Activated naive CD4-positive, alpha-beta T cell treated with anti-CD3 and anti-CD28 coated beads, Interleukin-2, amount 50 U/mL, for 24 hours (primary cell): ENCODE results near the gene VDR.
A peak's percentile ranks its signal among the peaks of the same experiment; 100 is the strongest.
"Not testable (repeated sequence)": the region's sequence is repeated elsewhere in the genome, so short reads cannot be mapped to it uniquely, and the experiment has no call there.

Experiments used
- H3K27ac Mint-ChIP-seq: one replicate; pipeline ENCODE4 v1.8.0; 2021; ENCODE audit warnings: mild to moderate bottlenecking, mixed read lengths
- H3K27me3 Mint-ChIP-seq: one replicate; pipeline ENCODE4 v1.8.0; 2021; ENCODE audit warnings: mixed read lengths
- H3K36me3 Mint-ChIP-seq: one replicate; pipeline ENCODE4 v1.8.0; 2021; ENCODE audit warnings: mixed read lengths
- H3K4me1 Mint-ChIP-seq: one replicate; pipeline ENCODE4 v1.8.0; 2021; ENCODE audit warnings: mixed read lengths
- H3K4me3 Mint-ChIP-seq: one replicate; pipeline ENCODE4 v1.8.0; 2021; ENCODE audit warnings: mild to moderate bottlenecking, mixed read lengths
- H3K9me3 Mint-ChIP-seq: one replicate; pipeline ENCODE4 v1.8.0; 2021; ENCODE audit warnings: mixed read lengths

The VDR gene

DNA sequence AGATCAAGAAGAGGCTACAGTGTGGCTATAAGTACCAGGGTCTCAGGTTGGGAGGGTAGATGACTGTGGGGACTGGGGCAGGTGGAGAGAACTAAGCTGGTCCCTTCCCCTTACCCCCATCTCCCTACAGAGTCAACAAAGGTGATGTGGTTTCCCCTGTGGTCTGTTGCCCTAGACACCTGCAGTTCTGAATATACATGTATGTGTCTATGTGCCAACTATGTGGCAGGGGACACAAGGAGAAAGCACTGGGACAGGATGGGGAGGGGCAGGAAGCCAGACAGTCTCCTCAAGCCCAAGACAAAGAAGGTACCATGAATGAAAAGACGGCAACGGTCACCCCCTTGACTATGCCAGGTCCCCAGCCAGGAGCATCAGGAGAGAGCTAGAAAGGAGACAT lies 80.6 kb downstream of the VDR start:
- Mint-ChIP-seq H3K4me3 (peak overlapping the region; percentile 78), H3K4me1 (peaks cover 86% of the 10 kb centered on the region), H3K36me3 (no peaks in the 10 kb centered on the region), H3K27me3 (no peaks in the 10 kb centered on the region), H3K9me3 (no peaks in the 10 kb centered on the region), H3K27ac (peak overlapping the region; percentile 98)

DNA sequence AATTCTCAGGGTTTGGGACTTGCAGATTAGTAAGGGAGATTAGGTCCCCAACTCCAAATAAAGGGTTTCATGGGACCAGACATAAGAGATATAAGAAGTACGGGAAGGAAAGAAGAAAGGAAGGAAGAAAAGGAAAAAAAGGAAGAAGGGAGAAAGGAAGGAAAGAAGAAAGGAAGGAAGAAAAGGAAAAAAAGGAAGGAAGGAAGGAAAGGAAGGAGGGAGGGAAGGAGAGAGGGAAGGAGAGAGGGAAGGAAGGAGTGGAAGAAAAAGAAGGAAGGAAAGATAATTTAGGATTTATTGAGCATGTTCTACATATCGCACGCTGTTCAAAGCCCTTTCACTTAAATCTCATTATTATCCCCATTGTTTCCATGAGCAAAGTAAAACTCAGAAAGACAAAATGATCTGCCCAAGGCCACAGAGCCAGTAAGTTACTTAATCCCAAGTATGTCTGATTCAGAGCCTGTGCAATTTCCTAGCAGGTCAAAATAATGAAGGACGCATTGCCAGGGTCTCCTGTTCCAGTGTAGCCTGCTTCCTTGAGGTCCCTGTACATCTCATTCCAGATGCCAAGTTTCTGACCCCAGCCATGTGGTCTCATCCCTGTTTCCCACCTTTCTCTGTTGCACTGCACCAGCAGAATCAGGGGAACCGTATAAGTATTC lies 81.2 kb downstream of the VDR start:
- Mint-ChIP-seq H3K4me3 (no peak overlapping the region), H3K27ac (peak overlapping the region; percentile 98), H3K9me3 (no peaks in the 10 kb centered on the region), H3K27me3 (no peaks in the 10 kb centered on the region), H3K36me3 (no peaks in the 10 kb centered on the region), H3K4me1 (peaks cover 80% of the 10 kb centered on the region)

- H3K27ac Mint-ChIP-seq, result peak overlapping the region; percentile 98
- H3K9me3 Mint-ChIP-seq, result no peaks in the 10 kb centered on the region
- H3K27me3 Mint-ChIP-seq, result no peaks in the 10 kb centered on the region
- H3K4me3 Mint-ChIP-seq, result no peak overlapping the region
- H3K36me3 Mint-ChIP-seq, result no peaks in the 10 kb centered on the region
- peaks cover 75% of the 10 kb centered on the region for H3K4me1 Mint-ChIP-seq
Measured at GRCh38 chr12:47822863-47823262, 81.9 kb downstream of the VDR start.

DNA sequence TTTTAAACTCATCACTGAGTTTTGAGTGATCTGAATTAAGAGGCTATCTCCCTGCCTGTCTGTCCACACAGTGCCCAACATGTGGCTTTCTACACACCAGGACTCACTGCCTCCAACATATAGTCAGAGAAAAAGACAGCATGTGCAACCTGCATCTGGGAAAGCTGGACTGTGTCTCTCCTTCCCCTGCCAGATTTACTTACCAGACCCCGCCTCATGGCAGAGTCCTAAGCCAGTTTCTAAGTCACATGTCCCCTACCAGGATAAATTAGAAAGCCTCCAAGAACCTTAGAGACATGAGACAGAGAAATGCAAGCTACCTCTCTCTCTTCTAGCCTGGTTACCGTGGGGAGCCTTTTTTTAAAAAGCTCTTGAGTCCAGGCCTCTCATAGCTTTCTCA lies 82.4 kb downstream of the VDR start:
- Mint-ChIP-seq H3K4me3 (no peak overlapping the region), H3K27ac (peak overlapping the region; percentile 98), H3K4me1 (peaks cover 78% of the 10 kb centered on the region)

GRCh38 chr12:47821346-47821706 lies 83.5 kb downstream of the VDR start:
- Mint-ChIP-seq H3K27ac (peak overlapping the region; percentile 98), H3K4me3 (peak overlapping the region; percentile 91), H3K27me3 (no peaks in the 10 kb centered on the region), H3K36me3 (no peaks in the 10 kb centered on the region), H3K9me3 (no peaks in the 10 kb centered on the region), H3K4me1 (peaks cover 79% of the 10 kb centered on the region)

More for the DNA sequence above, 82.4 kb downstream of the VDR start:
- no peaks in the 10 kb centered on the region for H3K27me3 Mint-ChIP-seq
- no peaks in the 10 kb centered on the region for H3K9me3 Mint-ChIP-seq
- no peaks in the 10 kb centered on the region for H3K36me3 Mint-ChIP-seq

DNA sequence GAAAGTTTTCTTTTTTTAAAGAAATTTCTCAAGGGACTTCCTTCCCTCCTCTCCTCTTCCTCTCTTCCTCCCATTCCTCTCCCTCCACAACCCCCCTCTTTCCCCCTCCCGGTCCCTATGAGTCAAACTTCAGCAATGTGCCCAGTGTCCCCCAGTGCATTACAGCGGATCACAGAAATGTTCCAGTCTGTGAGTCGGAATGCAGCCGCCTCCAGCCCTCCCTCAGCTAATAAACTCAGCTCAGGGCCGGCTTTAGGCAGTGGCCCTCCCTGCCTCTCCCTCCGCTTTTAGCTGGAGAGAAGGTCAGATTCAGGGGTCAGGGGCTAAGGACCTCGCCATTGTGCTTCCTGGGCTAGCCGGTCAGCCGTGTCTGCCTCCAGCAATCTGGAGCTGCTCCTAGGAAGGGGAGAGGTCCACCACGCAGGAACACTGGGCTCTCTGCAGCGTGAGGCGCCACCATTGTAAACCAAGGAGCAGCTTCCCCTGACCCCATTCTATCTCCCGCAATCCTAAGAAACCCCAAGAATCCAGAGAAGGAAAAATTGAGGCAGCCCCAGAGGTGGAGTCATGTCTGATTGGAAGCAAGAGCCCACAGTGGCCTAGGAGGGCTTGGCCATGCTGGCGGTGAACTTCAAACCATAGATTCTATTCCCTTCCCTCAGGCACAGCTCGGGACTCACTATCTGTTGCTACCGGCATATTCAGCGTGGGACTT lies 84.0 kb downstream of the VDR start:
- Mint-ChIP-seq H3K9me3 (no peaks in the 10 kb centered on the region), H3K36me3 (no peaks in the 10 kb centered on the region), H3K27ac (peak overlapping the region; percentile 98), H3K27me3 (no peaks in the 10 kb centered on the region), H3K4me3 (peak overlapping the region; percentile 91), H3K4me1 (peaks cover 78% of the 10 kb centered on the region)

DNA sequence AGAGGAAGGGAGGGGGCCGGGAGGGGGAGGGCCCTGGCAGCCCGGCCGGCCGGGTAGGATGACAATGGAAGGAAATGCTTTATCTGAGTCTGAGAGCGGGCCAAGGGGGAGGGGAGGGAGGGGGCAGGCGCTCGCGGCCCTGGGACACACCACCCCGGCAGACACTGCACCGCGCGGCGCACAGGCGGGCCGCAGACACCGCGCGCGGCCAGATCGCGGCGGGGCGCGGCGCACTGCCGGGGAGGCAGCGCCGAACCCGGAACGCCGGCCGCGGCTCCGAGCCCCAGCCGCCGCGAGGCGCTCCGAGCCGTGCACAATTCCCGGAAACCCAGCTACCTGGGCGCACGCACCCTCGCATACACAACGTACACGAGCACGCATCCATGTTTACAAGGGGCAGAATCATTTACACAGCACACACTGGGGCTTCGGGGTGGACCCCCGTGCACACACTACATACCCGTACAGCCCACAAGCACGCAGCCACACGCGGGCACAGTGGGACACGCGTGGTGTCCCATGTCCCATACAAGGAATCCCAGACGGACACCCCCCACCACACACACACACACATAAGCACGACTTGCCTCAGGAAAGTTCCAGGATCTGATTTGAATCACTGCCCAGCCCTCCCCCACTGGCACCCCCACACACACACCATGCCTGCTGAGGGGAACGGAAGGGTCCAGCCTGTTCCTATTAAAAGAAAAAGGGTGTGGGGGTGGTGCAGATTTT lies 84.7 kb downstream of the VDR start, which contains the start of gene HDAC7:
Gene HDAC7 (minus strand): TSS at position 8 of the 735 bp plus-strand sequence. CDS start 118 bp downstream, outside the sequence.
- Mint-ChIP-seq H3K4me3 (peak within 1 kb of the TSS; percentile 96), H3K4me1 (peaks cover 78% of the 10 kb centered on the region), H3K27ac (peak within 1 kb of the TSS; percentile 99), H3K27me3 (no peaks in the 10 kb centered on the region), H3K36me3 (peaks cover under 1% of the 10 kb centered on the region), H3K9me3 (no peaks in the 10 kb centered on the region)

DNA sequence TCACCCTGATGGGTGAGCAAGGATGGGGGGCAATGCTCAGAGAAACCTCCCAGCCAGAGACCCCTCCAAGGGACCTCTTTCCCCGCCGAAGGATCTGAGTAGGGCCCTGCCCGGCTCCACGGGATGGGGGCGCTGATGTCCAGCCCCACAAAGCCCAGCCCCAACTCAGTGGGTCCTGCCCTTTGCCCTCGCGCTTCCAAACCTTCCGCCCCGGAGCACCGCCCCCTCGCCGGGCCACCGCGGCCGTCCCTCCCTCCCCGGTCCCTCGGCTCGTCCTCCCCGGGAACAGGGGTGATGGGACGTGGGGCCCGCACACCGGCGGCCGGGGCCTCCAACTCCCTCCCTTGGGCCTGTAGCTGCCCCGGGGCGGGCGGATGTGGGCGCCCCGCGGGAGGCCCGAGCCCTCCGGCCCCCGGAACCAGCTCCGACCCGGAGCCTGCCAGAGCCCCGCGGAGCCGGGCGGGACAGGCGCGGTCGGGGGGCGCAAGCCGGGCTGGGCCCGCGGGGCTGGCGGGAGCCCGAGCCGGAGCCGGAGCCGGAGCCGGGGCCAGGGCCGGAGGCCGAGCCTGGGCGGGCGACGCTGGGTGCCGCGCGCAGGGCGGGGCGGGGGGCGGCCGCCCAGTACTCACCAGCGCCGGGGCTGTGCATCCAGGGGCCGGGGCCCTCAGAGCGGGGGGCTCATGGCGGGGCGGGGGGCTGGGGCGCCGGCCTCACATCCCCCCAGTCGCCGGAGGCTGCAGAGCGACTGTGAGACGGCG lies 85.5 kb downstream of the VDR start:
- H3K36me3 Mint-ChIP-seq, result peaks cover 6% of the 10 kb centered on the region
- H3K9me3 Mint-ChIP-seq, result no peaks in the 10 kb centered on the region
- no peaks in the 10 kb centered on the region for H3K27me3 Mint-ChIP-seq
- H3K4me1 Mint-ChIP-seq, result peaks cover 78% of the 10 kb centered on the region
- H3K4me3 Mint-ChIP-seq, result peak overlapping the region; percentile 96
- peak overlapping the region; percentile 99 for H3K27ac Mint-ChIP-seq

GRCh38 chr12:47818467-47819137 lies 86.2 kb downstream of the VDR start:
- Mint-ChIP-seq H3K9me3 (no peaks in the 10 kb centered on the region), H3K36me3 (peaks cover 8% of the 10 kb centered on the region), H3K27me3 (no peaks in the 10 kb centered on the region), H3K4me3 (peak overlapping the region; percentile 96), H3K27ac (peak overlapping the region; percentile 99), H3K4me1 (peaks cover 78% of the 10 kb centered on the region)

DNA sequence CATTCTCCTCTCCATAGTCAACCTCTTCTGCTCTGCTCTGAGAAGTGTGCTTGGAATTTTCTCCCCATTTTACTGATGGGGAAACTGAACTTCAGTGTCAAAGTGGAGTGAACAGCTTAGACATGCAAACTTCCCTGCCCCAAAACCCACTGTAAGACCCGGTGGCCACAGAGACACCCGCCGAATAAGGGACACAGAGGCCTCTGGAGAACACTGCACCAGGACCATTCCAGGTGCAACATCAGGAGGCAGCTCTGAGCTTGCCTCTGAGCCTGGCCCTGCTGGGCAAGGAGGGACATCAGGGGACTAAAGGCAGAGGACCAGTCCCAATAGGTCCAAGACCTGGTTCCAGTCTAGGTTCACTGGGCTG lies 86.8 kb downstream of the VDR start:
- H3K36me3 Mint-ChIP-seq, result peaks cover 8% of the 10 kb centered on the region
- H3K27me3 Mint-ChIP-seq, result no peaks in the 10 kb centered on the region
- peak overlapping the region; percentile 99 for H3K27ac Mint-ChIP-seq
- H3K4me3 Mint-ChIP-seq, result peak overlapping the region; percentile 96
- peaks cover 77% of the 10 kb centered on the region for H3K4me1 Mint-ChIP-seq
- H3K9me3 Mint-ChIP-seq, result no peaks in the 10 kb centered on the region

DNA sequence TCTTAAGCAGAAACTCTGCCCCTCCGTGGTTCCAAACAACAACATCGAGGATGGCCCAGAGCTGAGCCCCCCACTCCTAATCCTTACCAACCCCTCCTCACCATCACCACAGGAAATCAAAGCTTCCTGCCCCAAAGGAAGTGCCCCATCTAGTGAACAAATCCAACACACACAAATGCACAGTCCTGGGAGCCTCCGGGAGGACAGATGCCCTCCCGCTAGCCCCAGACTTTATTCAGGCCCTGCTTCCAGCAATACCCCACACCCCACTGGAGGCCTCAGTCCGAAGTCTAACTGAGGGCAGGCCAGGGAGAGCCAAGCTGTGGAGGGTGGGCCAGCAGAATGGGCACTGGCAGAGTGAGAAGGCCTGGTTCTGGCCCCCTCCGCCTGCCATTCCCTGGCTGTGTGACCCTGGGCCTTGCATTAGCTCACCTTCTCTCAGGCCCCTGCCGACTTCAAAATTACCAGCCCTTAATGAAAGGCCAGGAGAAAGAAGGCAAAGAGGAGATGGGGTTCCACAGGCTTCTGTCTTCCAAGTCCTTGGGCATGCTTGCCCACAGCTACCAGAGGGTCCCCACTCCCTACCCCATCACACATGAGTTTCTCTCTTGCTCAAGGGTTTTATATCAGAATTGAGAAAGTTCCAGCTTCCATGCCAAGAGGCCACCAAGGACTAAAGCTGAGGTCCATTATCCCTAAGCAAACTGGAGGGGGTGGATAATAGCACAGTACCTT lies 87.4 kb downstream of the VDR start:
- Mint-ChIP-seq H3K9me3 (no peaks in the 10 kb centered on the region), H3K36me3 (peaks cover 8% of the 10 kb centered on the region), H3K27me3 (no peaks in the 10 kb centered on the region), H3K4me3 (peak overlapping the region; percentile 96), H3K27ac (peak overlapping the region; percentile 99), H3K4me1 (peaks cover 74% of the 10 kb centered on the region)

GRCh38 chr12:47816403-47817271 lies 88.2 kb downstream of the VDR start:
- Mint-ChIP-seq H3K4me3 (peak overlapping the region; percentile 96), H3K27ac (peak overlapping the region; percentile 99), H3K27me3 (no peaks in the 10 kb centered on the region), H3K9me3 (no peaks in the 10 kb centered on the region), H3K36me3 (peaks cover 8% of the 10 kb centered on the region), H3K4me1 (peaks cover 73% of the 10 kb centered on the region)

GRCh38 chr12:47815447-47815846 lies 89.3 kb downstream of the VDR start:
- not testable (repeated sequence) for H3K27me3 Mint-ChIP-seq, H3K9me3 Mint-ChIP-seq, H3K36me3 Mint-ChIP-seq
- peak overlapping the region; percentile 92 for H3K4me3 Mint-ChIP-seq
- H3K4me1 Mint-ChIP-seq, result peaks cover 73% of the 10 kb centered on the region
- H3K27ac Mint-ChIP-seq, result peak overlapping the region; percentile 98
